DMS 273 (cell line): ENCODE results near the gene CPNE9.

ENCODE experiments used
- DNase-seq: peaks from one replicate; lab custom pipeline; 2025; ENCODE audit not compliant: unreplicated experiment; lab: John Stamatoyannopoulos, UW

CPNE9 gene

DNA sequence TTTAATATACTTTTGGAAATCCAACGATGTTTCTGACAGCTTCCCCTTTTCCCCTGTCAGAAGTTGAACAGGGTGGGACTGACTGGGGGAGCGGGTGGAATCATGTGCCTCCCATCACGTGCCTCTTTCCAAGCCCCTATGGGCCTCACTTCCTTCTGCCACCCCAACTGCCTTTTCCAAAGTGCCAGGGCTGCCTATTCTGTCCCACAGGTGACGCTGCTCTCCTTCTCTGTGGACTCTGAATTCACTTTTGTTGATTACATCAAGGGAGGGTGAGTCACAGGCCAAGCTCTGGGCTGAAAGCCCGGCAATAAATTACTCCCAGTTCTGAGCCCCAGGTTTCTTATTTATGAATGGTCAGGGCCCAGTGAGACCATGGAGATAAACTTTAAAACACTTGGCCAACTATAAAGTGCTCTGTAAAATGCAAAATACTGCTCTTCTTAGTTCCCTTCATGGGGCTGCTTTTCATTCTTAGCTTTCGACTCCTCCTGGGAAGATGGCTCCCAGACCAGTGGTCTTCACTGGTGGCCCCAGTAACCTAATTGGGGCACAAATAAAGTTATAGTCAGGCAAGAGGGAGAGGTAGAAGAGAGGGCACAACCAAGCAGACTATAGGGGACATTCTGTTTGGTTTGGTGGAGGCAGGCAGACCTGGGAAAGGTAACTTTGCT is 12.3 kb downstream of the CPNE9 start:
- DNase-seq, result peak; percentile 89

DNA sequence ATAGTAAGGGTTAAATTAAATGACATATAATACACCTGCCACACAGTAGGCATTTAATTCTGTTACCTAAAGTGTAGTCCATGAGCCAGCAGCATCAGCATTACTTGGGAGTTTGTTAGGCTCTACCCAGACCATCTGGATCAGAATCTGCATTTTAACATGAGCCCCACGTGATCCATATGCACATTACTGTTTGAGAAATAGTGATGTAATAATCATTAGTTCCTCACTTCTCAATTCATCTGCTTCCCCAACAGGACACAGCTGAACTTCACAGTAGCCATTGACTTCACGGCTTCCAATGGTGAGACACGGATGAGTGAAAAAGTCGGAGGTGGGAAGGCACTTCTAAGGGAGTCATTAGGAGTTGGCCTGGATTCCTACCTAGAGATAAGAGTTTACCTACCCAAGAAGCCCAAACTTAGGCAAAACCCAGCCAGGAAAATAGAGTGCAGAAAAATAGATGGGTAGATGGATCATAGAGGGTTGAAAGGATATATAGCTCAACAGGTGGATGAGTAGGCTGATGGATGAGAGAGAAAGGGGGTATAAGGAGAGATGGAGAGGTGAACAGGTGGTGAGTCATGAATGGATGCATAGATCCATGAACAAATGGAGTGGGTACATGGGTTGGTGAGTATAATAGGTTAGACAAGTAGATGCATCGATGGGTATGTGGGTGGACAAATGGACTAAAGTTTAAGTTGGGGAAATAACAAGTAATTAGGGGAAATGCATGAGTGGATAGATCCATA is 13.3 kb downstream of the CPNE9 start:
- no peak for DNase-seq

DNA sequence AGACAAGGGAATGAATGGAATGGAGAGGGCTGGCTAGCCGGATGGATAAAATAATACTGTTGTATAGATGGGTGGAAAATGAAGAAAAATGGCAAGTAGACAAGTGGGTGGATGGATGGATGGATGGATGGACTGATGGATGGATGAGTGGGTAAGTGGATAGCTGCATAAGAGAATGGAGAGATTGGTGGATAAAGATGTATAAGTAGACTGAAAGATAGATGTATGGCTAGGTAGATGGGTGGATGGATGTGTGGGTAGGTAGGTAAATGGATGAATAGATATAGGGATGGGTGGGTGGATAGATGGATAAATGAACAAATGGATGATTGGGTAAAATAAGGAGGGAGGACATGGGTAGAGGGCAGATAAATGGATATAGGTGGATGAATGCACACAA is 13.9 kb downstream of the CPNE9 start:
- DNase-seq, result no peak

DNA sequence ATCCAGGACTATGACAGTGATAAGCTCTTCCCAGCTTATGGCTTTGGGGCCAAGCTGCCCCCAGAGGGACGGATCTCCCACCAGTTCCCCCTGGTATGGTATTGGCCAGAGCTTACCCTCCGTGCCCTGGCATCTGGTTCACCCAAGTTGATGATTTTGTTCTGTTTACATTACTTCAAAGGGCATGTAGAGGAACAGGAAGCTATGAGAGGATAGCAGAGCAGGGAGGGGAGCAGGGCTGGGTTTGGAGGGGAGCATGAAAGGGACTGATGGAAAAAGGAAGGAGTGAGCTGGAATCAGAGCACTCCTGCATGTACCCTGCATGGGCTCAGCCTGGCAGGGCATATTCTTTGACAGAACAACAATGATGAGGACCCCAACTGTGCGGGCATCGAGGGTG is 14.5 kb downstream of the CPNE9 start:
- no peak for DNase-seq

DNA sequence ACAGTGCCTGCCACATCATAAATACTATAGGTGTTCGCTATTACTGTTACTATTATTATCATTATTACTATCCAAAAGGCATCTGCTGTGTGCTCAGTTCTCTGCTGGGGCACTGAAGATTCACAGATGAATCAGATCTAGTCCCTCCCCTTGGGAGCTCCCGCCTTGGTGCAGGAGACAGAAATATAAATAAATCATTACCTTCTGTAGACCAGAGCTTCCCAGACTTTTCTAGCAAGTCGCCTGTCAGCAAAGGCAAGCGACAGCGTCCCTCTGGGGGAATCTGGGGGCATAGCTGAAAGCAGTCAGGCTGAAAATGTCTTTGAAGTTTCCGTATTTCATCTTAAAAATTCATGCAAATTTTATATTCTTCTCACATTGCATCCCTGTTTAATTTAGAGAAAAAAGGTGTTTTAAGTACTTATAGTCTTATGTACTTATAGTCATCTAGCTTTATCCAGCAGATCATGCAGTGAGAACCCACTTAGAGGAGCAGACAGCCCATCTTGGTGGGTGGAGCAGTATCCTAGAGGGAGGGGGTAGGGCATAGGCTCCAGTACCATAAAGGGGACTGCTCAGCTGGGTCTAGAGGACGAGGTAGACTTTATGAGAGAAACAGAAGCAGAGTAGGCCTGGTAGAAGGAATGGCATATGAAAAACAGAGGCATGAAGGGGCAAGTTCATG is 17.5 kb downstream of the CPNE9 start:
- no peak for DNase-seq

DNA sequence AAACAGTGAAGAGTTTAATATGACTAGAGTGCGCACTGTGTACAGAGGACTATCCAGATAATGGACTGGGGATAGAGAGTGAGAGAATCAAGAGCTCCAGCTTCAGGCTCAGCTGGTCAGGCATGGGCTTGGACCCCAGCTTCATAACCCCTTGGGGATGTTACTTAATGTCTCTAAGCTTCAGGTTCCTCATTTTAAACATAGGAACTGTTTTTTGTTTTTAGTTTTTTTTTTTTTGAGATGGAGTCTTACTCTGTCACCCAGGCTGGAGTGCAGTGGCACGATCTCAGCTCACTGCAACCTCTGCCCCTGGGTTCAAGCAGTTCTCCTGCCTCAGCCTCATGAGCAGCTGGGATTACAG is 18.0 kb downstream of the CPNE9 start:
- no peak for DNase-seq

DNA sequence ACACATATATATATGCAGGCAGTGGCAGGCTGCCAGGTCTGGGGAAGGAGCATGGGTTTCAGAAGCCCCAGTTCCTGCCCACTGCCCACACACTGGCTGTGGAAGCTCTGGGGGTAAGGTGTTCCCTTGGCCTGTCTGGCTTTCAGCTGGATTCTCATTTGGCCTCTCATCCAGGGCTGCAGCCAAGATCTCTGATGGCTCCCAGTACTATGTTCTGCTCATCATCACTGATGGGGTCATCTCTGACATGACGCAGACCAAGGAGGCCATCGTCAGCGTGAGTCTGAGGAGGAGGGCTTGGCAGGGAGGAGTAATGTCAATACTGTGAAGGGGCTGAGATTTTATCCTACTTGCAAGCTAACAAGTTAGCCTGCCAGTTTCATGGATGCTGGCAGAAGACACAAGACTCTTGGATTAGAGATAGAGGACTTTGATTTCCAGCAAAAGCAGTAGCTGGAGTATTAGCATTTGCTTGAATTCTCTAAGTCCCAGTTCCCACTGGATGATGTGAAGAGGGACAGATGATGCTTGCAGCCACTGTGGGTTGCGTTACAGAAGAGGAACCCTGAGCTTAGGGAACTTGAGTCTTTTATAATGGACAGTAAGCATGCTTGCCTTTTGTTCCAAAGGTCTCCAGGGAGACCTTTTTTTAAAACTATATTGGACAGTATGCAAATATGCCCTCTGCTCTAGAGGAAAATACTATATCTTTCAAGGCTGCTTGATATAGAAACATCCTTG is 22.3 kb downstream of the CPNE9 start:
- DNase-seq, result no peak

DNA sequence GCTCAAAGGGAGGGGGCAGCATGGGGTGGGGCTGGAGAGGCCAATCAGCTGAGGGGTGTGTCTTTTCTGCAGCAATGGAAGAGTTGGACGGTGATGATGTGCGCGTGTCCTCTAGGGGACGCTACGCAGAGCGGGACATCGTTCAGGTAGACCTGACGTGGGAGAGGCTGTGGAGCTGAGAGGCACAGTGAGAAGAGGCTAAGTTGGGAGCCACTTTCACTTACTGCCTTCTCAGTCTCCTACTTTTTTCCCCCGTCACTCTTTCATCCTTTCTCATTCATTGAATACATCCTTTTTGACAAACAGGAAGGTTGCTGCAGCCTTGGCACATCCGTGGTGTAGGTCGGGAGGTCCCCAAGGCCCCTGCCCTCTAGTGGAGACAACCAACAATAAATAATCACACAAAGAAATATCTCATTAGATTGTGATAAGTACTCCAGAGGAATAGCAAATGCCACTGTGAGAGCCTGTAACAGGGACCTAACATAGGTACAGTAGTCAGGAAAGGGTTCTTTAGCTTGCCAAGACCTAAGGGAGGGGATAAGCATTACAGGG is 23.5 kb downstream of the CPNE9 start:
- DNase-seq, result peak; percentile 63

DNA sequence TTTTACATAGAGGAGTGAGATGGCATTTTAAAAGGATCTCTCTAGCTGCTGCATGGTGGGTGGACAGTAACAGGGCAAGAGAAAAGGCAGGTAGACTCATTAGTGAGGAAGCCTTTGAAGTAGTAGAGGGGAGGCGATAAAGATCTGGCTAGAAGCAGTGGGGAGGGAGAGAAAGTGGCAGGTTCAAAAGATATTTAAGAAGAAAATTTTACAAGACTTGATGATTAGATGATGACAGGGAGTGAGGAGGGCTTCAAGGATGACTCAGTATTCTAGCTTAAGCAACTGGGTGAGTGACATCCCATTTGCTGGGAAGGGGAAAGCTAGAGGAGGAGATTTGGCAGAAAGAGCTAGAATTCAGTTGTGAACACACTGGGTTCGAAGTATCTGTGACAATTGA is 24.1 kb downstream of the CPNE9 start:
- DNase-seq, result no peak

DNA sequence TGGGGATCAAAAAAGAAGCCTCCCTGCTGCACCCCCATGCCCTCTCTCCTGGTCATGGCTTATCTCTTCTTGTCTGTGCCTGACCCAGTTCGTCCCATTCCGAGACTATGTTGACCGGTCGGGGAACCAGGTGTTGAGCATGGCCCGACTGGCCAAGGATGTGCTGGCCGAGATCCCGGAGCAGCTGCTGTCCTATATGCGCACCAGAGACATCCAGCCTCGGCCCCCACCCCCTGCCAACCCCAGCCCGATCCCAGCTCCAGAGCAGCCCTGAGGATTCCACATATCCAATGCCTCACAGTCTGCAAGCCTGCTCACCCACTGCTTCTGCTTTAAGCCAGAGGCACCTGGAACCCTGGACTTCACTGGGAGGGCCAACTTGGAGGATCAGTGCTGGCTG is 25.8 kb downstream of the CPNE9 start:
- DNase-seq, result no peak

DNA sequence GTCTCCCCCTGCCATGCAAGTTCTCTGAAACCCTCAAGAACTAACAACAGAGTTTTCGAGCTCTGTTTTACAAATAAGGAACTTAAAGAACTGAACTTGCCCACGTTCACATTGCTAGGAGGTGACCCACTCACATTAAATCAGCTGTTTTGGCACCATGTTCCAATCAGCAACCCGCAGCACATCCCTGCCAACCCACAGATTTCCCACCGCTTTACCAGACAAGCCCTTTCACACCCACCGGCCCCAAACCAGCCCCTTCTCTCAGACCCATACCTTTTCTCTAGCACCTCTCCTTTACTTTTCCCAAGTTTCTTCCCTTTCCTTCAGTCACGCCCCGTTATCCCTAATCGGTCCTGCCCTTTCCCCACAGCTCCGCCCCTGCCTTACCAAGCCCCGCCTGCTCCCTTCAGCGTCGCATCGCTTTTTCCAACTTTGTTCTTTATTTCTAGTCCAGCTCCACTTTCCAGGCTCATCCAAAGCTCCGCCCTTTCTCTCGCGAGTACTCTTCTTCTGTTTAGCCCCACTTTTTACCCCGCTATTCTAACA is 27.1 kb downstream of the CPNE9 start:
- DNase-seq, result peak; percentile 93

DNA sequence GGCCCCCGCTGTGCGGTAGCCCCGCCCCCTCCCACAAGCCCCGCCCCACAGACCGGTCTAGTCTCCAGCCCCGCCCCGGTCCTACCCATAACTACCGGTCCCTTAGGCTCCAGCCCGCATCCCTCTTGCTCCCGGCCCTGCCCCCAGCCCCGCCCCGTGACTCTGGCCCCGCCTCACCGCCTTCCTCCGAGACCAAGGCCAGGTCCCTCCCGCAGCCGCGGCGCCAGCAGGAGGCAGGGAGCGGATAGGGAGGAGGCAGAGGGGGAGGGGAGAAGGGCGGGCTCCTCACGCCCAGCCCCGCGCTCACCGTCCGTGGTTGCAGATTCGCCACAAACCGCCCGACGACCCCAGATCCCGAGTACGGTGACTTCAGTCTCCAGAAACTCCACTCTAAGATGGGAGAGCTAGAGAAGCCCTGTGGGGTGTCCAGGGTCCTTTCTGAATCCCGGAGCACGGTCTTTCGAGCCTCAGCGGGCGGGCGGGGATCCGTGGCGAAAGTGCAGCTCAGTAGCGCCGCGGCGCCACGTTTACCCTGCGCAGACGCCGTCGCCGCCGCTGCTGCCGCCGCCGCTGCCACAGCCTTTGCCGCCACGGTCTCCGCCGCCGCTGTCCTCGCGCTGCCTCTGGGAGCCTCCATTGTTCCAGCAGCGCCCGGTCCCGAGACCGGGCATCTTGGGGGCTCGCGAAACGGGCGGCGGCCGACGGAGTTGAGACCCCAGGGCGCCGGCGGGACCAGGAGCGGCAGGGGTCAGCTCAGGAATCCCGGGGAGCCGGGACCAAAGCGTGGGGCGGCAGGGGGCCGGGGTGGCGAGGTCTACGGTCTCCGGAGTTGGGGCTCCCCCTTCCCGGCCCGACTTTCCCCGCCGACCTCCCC is 27.8 kb downstream of the CPNE9 start, which contains the start of gene BRPF1:
TSS of gene BRPF1 (plus strand) at position 530 of the 874 bp plus-strand sequence. CDS start 2,406 bp downstream, outside the sequence.
- DNase-seq, result peak; percentile 98

DNA sequence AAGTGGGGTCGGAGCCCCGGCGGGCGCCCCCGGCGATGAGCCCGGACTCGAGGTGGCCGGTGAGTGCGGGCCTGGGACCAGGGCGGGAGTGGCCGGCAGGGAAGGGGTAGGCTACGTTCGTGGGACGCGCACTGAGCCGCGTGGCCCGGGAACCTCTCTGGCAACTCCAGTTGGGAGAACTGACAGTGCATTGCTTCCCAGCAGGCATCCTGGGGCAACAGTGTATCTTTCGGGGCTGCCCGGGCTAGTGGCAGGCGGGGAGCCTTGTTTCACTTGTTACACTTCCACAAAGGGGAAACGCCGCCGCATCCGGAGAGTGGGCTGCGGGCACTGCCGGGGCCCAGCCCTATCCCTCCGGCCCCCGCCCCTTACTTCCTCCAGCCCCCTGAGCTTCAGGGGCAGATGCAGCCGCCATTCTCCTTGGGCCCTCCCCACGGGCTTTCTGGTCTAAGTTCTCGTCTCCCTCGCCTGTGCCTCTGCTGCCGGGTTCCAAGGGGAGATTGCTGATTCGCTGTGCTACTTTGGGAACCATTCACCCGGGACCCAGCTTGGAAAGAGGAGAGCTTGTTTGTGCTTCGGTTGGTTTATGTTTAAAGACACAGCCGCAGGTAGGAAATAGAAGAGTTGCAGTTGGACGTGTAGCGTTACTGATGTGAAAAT is 28.6 kb downstream of the CPNE9 start:
- peak; percentile 56 for DNase-seq

DNA sequence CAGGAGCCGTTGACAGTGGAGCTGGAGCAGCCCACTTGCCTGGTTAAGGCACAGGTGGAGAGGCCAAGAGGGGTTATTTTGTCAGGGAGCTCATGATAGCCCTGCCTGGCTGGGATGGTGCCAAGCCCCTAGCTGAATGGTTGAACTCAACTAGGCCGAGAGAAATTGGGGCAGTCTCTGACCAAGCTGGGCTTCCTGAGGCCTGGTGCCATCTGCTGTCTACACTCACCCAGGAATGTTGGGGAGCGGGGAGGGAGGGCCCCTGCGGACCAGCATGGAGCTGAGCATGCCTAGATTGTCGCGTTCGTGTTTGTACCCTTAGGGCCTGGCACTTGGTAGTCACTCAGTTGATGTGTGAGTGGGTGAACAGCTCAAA is 29.1 kb downstream of the CPNE9 start:
- DNase-seq, result peak; percentile 31

DNA sequence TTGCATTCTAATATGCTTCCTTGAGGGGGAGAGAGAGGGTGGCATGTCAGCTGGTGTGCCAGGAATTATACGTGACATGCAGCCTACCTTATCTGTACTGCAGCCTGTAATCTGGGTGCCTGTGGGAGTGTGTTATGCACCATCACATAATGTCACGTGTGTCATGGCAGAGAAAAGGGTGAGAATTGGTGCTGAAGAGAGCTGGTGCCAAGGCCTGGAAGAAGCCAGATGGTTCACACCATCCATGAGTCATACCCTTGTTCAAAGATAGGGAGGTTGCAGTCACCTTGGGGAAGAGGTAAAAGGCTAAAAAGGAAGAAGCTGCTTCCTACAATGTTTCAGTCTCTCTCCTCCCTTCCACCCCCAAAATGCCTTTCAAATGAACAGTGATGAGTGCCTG is 33.2 kb downstream of the CPNE9 start:
- no peak for DNase-seq

DNA sequence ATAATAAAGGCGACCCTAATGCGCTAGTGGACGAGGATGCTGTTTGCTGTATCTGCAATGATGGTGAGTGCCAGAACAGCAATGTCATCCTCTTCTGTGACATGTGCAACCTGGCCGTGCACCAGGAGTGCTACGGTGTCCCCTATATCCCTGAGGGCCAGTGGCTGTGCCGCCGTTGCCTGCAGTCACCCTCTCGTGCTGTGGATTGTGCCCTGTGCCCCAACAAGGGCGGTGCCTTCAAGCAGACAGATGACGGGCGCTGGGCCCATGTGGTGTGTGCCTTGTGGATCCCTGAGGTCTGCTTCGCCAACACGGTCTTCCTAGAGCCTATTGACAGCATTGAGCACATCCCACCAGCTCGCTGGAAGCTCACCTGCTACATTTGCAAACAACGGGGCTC is 35.5 kb downstream of the CPNE9 start:
- no peak for DNase-seq

DNA sequence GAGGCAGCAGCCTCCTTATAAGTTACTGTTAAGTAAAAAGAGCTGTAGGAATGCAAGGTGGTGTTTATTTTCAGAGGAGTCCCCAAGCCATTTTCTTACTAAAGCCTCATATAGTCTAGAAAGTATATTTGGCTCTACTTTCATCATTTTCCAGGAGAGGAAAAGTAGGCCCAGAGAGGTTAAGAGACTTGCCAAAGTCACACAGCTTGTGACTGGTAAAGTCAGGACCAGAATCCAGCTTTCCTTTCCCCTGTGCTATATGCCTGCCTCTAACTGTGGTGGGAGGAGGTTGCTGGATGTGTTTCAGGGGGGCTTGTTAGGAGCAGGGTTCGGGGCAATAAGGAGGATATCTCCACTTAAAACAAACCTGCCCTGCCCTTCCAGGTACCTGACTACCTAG is 38.9 kb downstream of the CPNE9 start:
- no peak for DNase-seq

DNA sequence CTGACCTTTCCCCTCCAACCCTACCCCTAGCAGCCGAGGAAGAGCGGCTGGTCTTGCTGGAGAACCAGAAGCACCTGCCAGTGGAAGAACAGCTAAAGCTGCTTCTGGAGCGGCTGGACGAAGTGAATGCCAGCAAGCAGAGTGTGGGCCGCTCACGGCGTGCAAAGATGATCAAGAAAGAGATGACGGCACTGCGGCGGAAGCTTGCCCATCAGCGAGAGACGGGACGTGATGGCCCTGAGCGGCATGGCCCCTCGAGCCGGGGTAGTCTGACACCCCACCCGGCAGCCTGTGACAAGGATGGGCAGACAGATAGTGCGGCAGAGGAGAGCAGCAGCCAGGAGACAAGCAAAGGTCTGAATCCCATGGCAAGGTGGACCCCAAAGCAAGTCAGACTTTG is 39.9 kb downstream of the CPNE9 start:
- DNase-seq, result no peak

DNA sequence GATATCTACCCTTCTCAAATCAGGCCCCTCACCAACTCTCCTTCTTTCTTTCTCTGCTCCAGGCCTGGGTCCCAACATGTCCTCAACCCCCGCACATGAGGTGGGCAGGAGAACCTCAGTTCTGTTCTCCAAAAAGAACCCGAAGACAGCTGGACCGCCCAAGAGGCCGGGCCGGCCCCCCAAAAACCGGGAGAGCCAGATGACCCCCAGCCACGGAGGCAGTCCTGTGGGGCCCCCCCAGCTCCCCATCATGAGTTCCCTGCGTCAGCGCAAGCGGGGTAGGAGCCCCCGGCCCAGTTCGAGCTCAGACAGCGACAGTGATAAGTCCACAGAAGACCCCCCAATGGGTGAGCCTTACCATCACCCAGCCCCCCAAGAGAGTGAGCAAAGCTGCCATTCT is 40.5 kb downstream of the CPNE9 start:
- no peak for DNase-seq
